Measurements from ENCODE around the gene EEF1A2.

Gene EEF1A2

GRCh38 chr20:63466861-63467260 is 32.0 kb downstream of the EEF1A2 start:
- Histone ChIP-seq H3K27me3 (ENCODE audit: control insufficient read depth, low read length) (no peaks in the 10 kb centered on the region), H3K9me2 (replicated peaks; ENCODE audit: control insufficient read depth, low read length) (no peaks in the 10 kb centered on the region), H3K4me3 (ENCODE audit: low read length) (no peak overlapping the region), H3K4me1 (ENCODE audit: control insufficient read depth, low read length) (no peaks in the 10 kb centered on the region), H3K9me3 (ENCODE audit: control insufficient read depth, insufficient read depth, low read length) (no peaks in the 10 kb centered on the region), H3K27ac (ENCODE audit: low read depth, low read length) (no peak overlapping the region), H4K20me1 (ENCODE audit: control insufficient read depth, insufficient read depth, low read depth, low read length) (no peaks in the 10 kb centered on the region), H3K79me2 (ENCODE audit: control insufficient read depth, low read length) (no peaks in the 10 kb centered on the region), H3K4me2 (ENCODE audit: low read length) (no peak overlapping the region), H3F3A (ENCODE audit: control insufficient read depth, insufficient read depth) (no peaks in the 10 kb centered on the region), H3K36me3 (ENCODE audit: control insufficient read depth, low read length) (no peaks in the 10 kb centered on the region)
- TF ChIP-seq EZH2phosphoT487 (IDR thresholded peaks at IDR 0.05; ENCODE audit: borderline replicate concordance, low read length), result no peak

- Histone ChIP-seq H3K9me3 (ENCODE audit: control insufficient read depth, insufficient read depth, low read length) (no peaks in the 10 kb centered on the region), H3K4me1 (ENCODE audit: control insufficient read depth, low read length) (no peaks in the 10 kb centered on the region)
Observed at GRCh38 chr20:63466250-63466825, 32.5 kb downstream of the EEF1A2 start.

GRCh38 chr20:63465380-63466249 is 33.3 kb downstream of the EEF1A2 start:
- Histone ChIP-seq H3K27ac (ENCODE audit: low read depth, low read length) (no peak overlapping the region), H3K4me1 (ENCODE audit: control insufficient read depth, low read length) (no peaks in the 10 kb centered on the region), H3K9me3 (ENCODE audit: control insufficient read depth, insufficient read depth, low read length) (no peaks in the 10 kb centered on the region), H3K27me3 (ENCODE audit: control insufficient read depth, low read length) (no peaks in the 10 kb centered on the region), H3K4me3 (ENCODE audit: low read length) (no peak overlapping the region), H3K4me2 (ENCODE audit: low read length) (no peak overlapping the region), H3K79me2 (ENCODE audit: control insufficient read depth, low read length) (no peaks in the 10 kb centered on the region), H3K9me2 (replicated peaks; ENCODE audit: control insufficient read depth, low read length) (no peaks in the 10 kb centered on the region), H3F3A (ENCODE audit: control insufficient read depth, insufficient read depth) (no peaks in the 10 kb centered on the region), H3K36me3 (ENCODE audit: control insufficient read depth, low read length) (no peaks in the 10 kb centered on the region), H4K20me1 (ENCODE audit: control insufficient read depth, insufficient read depth, low read depth, low read length) (no peaks in the 10 kb centered on the region)
- no peak for TF ChIP-seq EZH2phosphoT487 (IDR thresholded peaks at IDR 0.05; ENCODE audit: borderline replicate concordance, low read length)
- TF ChIP-seq, protein P1, sequence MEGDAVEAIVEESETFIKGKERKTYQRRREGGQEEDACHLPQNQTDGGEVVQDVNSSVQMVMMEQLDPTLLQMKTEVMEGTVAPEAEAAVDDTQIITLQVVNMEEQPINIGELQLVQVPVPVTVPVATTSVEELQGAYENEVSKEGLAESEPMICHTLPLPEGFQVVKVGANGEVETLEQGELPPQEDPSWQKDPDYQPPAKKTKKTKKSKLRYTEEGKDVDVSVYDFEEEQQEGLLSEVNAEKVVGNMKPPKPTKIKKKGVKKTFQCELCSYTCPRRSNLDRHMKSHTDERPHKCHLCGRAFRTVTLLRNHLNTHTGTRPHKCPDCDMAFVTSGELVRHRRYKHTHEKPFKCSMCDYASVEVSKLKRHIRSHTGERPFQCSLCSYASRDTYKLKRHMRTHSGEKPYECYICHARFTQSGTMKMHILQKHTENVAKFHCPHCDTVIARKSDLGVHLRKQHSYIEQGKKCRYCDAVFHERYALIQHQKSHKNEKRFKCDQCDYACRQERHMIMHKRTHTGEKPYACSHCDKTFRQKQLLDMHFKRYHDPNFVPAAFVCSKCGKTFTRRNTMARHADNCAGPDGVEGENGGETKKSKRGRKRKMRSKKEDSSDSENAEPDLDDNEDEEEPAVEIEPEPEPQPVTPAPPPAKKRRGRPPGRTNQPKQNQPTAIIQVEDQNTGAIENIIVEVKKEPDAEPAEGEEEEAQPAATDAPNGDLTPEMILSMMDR (IDR thresholded peaks at IDR 0.05; ENCODE audit: low read depth, low read length, poor library complexity, severe bottlenecking), result no peak

More at GRCh38 chr20:63466250-63466825, 32.5 kb downstream of the EEF1A2 start:
- no peaks in the 10 kb centered on the region for H3F3A ChIP-seq (ENCODE audit: control insufficient read depth, insufficient read depth)
- H3K27ac ChIP-seq (ENCODE audit: low read depth, low read length), result no peak overlapping the region
- no peaks in the 10 kb centered on the region for H3K9me2 ChIP-seq (replicated peaks; ENCODE audit: control insufficient read depth, low read length)
- no peaks in the 10 kb centered on the region for H4K20me1 ChIP-seq (ENCODE audit: control insufficient read depth, insufficient read depth, low read depth, low read length)
- H3K79me2 ChIP-seq (ENCODE audit: control insufficient read depth, low read length), result no peaks in the 10 kb centered on the region
- H3K27me3 ChIP-seq (ENCODE audit: control insufficient read depth, low read length), result no peaks in the 10 kb centered on the region
- no peak for TF ChIP-seq EZH2phosphoT487 (IDR thresholded peaks at IDR 0.05; ENCODE audit: borderline replicate concordance, low read length)
- TF ChIP-seq, protein P1 (IDR thresholded peaks at IDR 0.05; ENCODE audit: low read depth, low read length, poor library complexity, severe bottlenecking), result no peak
- no peak overlapping the region for H3K4me2 ChIP-seq (ENCODE audit: low read length)
- no peaks in the 10 kb centered on the region for H3K36me3 ChIP-seq (ENCODE audit: control insufficient read depth, low read length)
- H3K4me3 ChIP-seq (ENCODE audit: low read length), result no peak overlapping the region

DNA sequence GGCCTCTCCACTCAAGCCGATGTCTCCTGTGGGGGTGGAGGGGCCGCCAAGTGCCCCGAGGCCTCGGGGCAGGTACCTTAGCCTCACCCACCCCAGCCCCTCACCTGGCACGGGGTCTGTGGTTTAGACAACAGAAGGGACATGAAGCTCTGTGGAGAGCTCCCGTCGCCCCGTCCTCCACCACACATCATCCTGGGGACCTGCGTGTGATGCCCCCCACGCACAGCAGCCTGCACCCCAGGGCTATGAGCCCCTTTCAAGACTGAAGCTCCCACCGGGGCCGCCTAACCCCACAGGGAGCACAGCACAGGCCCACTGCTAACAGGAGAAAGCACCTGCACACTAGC is 34.6 kb downstream of the EEF1A2 start:
- TF ChIP-seq EZH2phosphoT487 (IDR thresholded peaks at IDR 0.05; ENCODE audit: borderline replicate concordance, low read length), result no peak
- TF ChIP-seq, protein P1 (IDR thresholded peaks at IDR 0.05; ENCODE audit: low read depth, low read length, poor library complexity, severe bottlenecking), result no peak
- Histone ChIP-seq H3K27me3 (ENCODE audit: control insufficient read depth, low read length) (no peaks in the 10 kb centered on the region), H3K27ac (ENCODE audit: low read depth, low read length) (no peak overlapping the region), H3K79me2 (ENCODE audit: control insufficient read depth, low read length) (no peaks in the 10 kb centered on the region), H3K4me3 (ENCODE audit: low read length) (no peak overlapping the region), H3K9me3 (ENCODE audit: control insufficient read depth, insufficient read depth, low read length) (no peaks in the 10 kb centered on the region), H3K36me3 (ENCODE audit: control insufficient read depth, low read length) (no peaks in the 10 kb centered on the region), H3K9me2 (replicated peaks; ENCODE audit: control insufficient read depth, low read length) (no peaks in the 10 kb centered on the region), H3F3A (ENCODE audit: control insufficient read depth, insufficient read depth) (no peaks in the 10 kb centered on the region), H3K4me1 (ENCODE audit: control insufficient read depth, low read length) (no peaks in the 10 kb centered on the region), H4K20me1 (ENCODE audit: control insufficient read depth, insufficient read depth, low read depth, low read length) (no peaks in the 10 kb centered on the region), H3K4me2 (ENCODE audit: low read length) (no peak overlapping the region)
